ENCODE data around the gene PRTN3.

PRTN3 gene, protein sequence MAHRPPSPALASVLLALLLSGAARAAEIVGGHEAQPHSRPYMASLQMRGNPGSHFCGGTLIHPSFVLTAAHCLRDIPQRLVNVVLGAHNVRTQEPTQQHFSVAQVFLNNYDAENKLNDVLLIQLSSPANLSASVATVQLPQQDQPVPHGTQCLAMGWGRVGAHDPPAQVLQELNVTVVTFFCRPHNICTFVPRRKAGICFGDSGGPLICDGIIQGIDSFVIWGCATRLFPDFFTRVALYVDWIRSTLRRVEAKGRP

GRCh38 chr19:840519-841206 is at the start of gene PRTN3:
Gene PRTN3, plus strand, starts transcription at chr19:840999. Its CDS starts 10 bp downstream, at chr19:841009.
- no peak for DNase-seq

- no peak for DNase-seq
Observed at GRCh38 chr19:791007-791566, 49.7 kb upstream of the PRTN3 start.

DNA sequence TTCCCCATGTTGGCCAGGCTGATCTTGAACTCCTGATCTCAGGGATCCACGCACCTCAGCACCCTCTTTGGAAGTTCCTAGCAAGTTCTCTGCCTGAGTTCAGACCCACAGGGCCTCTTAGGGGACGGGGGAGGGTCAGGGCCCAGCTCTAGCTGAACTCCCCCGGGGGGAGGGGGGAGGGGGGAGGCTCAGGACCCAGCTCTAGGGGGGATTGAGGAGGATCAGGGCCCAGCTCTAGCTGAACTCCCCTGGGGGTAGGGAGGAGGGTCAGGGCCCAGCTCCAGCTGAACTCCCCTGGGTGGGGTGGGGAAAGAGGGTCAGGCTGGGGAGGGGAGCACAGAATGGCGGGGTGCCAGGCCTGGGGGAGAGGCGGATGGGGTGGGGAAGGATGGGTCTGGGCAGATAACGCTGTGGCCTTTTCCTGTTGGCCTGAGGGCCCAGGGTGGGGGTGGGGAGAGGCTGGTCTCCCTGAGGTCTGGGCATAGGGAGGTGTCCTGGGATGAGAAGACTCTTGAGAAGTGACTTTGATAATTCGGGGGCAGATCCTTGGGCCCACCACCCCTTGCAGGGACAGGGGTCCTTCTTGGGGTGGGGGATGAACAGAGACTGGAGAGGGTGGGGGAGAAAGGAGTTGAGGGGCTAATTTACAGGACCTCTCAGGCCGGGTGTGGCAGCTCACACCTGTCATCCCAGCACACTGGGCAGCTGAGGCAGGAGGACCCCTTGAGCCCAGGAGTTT is 49.1 kb upstream of the PRTN3 start:
- no peak for DNase-seq

- DNase-seq, result no peak
Observed at GRCh38 chr19:792306-792885, 48.4 kb upstream of the PRTN3 start.

GRCh38 chr19:793806-794205 is 47.0 kb upstream of the PRTN3 start:
- no peak for DNase-seq

DNA sequence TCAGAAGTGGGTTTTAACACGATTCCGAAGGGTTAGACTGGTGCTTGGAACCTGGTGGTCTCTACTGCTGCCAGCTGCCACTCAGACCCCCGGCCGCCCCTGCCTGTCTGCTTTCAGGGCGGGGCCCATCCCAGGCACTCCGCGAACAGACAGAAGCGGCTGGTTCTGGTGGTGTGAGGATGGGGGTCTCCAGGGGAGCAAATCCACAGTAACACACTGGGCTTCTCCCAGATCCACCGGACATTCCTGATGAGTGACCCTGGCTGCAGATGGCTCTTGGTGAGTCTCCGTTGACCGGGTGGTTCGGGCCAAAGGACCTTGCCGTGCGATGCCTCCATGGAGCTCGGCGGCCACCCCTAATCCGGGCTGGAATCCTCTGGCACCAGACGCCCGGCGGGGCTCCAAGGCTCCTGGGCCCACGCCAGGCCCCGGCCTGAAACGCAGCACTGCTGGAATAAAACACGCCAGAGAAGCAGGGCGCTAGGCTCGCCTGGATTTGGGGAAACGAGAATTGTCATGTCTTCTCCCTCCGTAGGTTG is 45.7 kb upstream of the PRTN3 start:
- DNase-seq, result no peak

- no peak for DNase-seq
Observed at GRCh38 chr19:795691-796581, 44.9 kb upstream of the PRTN3 start.

GRCh38 chr19:796692-797527 is 43.9 kb upstream of the PRTN3 start, which contains the start of gene PTBP1:
Gene PTBP1, plus strand, starts transcription at chr19:797452. Its CDS starts 46 bp downstream, at chr19:797498.
- peak; percentile 99 for DNase-seq

GRCh38 chr19:797528-798414 is 43.0 kb upstream of the PRTN3 start:
- peak; percentile 28 for DNase-seq

DNA sequence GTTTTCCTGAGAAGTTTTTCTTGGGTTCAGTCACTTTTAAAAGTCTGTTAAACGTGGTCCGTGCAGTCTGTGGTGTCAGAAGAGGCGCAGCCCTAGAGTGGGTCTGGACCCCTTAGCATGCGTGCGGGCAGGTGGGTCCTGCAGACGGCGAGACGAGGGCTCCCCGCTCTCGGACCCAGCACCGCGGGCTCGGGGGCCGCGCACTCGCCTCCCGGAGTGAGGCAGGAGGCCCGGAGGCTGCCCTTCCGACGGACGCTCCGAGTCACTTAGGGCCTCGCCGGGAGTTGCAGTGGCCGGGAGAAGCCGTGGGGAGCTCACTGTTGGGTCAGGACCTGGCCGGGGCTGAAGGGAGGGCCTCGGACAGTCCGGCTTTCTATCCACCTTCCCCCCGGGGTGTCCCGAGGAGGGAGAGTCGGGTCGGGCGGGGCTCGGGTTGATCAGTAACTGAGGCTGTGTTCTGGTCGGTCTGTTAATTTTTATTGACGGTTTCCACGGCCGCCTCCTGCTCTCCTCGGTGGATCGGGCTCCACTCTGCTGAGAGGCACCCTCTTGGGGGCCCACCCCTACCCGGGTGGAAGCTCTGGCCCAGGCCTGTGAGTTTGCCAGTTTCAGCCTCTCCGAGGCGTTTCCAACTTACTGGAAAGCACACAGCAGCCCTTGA is 42.3 kb upstream of the PRTN3 start:
- DNase-seq, result no peak

GRCh38 chr19:799076-799881 is 41.5 kb upstream of the PRTN3 start:
- no peak for DNase-seq

- no peak for DNase-seq
Observed at GRCh38 chr19:800360-801029, 40.3 kb upstream of the PRTN3 start.

GRCh38 chr19:801030-801860 is 39.6 kb upstream of the PRTN3 start:
- no peak for DNase-seq

DNA sequence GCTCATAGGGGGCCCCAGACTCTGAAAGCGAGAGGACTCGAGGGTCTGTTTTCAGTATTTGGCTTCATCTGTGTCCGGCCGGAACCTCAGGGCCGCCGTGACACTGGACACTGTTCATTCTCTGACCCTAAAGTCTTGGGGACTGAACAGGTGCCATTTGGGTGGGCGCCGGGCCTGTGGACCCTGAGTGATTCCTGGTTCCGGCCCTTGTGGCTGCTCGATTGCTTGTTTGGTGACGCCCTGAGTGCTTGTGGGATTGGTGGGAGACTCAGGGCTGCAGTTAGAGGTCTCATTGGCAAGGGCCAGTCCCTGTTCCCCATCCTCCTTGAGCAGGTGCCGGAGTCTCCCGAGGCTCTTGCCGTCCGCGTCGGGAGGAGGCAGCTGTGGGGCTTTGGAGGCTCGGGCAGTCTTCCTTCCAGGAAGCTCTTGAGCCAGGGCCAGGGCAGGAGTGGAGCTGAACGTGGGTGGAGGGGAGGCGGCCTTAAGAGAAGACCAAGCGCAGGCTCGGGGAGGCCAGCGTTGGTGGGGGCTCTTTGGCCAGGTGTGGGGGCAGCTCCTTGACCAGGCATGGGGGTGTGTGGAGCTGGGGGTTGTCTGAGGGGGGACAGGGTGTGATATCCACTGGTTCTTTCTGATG is 38.8 kb upstream of the PRTN3 start:
- DNase-seq, result no peak

DNA sequence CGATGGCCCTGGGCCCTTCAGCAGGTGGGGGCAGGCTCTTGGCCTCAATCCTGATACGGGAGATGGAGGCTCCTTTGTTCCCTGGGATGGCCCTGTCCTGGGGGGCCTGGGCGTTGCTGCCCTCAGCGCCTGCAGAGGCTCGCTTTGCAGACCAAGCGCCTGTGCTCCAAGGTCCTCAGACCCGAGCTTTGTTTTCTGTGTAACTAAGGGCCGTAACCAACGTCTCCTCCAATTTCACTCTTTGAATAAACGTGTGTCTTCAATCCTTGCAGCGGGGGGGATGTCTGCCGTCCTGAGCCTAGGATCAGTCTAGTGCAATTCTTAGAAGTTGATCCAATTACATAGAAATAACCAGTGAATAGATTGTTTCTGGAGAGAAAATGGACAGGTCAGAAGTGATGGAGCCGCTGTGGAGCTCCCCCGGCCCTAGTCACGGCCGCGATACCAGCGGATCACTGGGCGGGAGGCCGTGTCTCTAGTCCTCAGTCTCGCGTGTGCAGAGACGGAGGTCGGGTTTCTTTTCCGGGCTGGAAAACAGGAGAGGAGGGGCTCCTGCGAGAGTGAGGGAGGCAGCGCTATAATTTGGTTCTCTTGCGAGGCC is 38.2 kb upstream of the PRTN3 start:
- DNase-seq, result no peak

DNA sequence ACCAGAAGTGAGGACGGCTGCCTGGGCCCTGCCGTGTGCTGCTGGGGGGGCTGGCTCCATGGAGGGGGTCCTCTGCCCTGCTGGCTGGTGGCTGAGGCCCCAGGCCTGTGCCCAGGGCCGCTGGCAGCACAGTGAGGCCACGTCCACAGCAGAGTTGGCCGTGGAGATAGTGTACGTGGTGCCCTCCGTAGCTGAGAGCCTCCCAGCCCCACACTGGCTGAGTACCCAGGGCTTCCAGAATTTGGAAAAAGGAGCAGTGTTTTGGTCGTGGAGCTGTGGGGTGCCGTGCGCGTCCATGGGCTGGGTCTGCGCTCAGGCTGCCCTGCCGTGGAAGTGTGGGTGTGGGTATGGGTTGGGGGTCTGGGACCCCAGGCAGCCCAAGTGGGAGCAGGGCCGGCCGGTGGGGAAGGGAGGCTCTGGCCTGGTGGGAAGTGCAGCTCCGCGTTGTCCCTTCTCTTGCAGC is 37.7 kb upstream of the PRTN3 start:
- no peak for DNase-seq

All from NCI-H2081 treated with DMSO at 0.1 percent for 48 hours (cell line).